GM10266 (cell line): ENCODE measurements around the gene NPY4R2.
"Not testable (repeated sequence)": the region's sequence is repeated elsewhere in the genome, so short reads cannot be mapped to it uniquely, and the experiment has no call there.

Experiments used
- DNase-seq: peaks from one replicate; pipeline ENCODE4 v3.0.0; 2012; ENCODE audit errors: extremely low spot score

Gene NPY4R2, protein sequence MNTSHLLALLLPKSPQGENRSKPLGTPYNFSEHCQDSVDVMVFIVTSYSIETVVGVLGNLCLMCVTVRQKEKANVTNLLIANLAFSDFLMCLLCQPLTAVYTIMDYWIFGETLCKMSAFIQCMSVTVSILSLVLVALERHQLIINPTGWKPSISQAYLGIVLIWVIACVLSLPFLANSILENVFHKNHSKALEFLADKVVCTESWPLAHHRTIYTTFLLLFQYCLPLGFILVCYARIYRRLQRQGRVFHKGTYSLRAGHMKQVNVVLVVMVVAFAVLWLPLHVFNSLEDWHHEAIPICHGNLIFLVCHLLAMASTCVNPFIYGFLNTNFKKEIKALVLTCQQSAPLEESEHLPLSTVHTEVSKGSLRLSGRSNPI

GRCh38 chr10:47918475-47918874 lies at the start of gene NPY4R2:
Gene NPY4R2 (plus strand): TSS chr10:47918662. CDS start chr10:47921988, 3,326 bp downstream.
- DNase-seq = not testable (repeated sequence)

DNA sequence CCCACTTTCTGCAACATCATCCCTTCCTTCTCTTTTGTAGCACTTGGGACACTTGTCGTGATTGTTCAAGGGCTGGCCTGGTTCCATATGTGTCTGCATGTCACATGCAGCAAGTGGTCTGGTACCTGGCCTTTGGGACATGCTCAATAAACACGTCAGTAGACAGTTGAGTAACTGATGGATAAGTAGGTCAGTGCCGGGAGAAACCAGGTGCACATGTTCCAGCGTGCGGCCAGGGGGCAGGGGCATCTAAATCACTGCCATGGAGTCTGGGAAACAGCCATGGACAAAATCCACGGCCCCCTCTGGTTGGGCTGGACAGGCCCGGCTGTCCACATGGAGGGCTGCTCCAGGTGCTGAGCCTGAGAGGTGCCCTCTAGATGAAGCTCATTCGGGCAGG lies 47.6 kb upstream of the NPY4R2 start:
- DNase-seq = not testable (repeated sequence)

GRCh38 chr10:47871485-47872180 lies 46.8 kb upstream of the NPY4R2 start:
- not testable (repeated sequence) for DNase-seq

DNA sequence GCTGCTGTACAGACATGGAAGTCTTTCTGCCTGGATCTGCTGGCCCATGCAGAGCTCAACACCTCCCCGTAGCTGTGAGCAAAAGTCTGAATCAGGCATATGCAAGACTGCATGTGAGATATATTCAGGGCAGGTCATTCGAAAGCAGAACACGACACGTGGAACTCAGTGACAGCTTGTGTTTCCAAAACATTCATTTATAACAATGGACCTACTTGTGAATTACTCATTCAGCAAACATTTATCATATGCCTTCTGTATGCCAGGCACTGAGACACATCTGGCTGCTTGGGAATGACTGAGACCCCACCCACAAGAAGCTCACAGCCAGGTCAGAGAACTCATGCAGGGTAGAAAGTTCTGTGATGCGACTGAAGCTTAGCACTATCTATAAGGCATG lies 46.2 kb upstream of the NPY4R2 start:
- not testable (repeated sequence) for DNase-seq

- DNase-seq = not testable (repeated sequence)
Observed at GRCh38 chr10:47884239-47884638, 34.2 kb upstream of the NPY4R2 start.

DNA sequence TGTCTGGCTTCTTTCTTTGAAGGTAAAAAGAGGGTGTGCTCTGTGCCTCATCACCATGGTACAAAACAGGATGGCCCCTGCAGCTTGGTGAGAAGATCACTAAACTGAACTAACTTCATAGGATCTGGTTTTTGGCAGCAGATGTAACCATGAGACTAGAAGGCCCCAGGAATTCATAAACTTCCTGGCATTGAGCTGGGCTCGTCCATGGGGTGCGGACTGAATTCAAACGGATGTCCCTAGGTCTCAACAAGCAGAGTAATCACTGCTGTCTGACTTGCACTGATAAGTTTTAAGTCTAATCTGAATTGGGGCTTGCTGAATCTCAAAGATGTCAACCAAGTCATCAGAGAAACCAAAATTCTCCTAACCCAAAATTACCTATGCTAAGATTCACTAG lies 33.5 kb upstream of the NPY4R2 start:
- DNase-seq = not testable (repeated sequence)

DNA sequence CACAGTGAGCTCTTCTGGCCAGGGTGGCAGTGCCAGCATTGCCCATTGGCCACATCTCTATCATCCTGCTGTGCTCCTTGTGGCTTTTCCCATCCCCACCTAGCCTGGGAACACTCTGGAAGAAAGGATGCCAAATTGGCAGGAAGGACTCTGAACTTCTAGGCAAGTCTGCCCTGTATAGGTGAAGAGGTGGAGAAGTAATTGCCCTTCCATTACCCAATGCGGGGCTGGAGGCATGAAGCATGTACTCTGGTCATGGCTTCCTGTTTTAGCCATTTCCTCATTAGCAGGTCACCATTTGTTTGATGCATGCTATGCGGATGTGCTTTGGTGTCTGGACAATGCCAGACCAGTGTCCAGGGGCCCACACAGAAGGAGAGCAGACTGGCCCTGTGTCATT lies 32.1 kb upstream of the NPY4R2 start:
- DNase-seq = not testable (repeated sequence)

DNA sequence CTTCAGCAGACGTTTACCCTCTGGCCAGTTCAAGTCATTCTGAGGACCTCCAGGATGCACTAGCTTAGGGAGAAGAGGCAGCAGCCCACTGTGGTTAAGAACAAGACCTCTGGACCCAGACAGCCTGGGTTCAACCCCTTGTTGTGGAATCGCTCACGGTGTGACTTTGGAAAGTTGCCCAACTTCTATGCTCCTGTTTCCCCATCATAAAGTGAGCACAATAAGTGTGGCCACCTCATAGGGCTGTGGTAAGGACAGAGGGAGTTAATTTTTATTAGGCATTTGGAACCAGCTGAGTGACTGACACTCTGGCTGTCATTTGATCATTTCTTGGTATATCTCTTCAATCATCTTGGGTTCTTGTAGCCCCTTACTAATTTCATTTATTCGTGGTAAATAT lies 31.6 kb upstream of the NPY4R2 start:
- DNase-seq = not testable (repeated sequence)

GRCh38 chr10:47890737-47891136 lies 27.7 kb upstream of the NPY4R2 start:
- DNase-seq = not testable (repeated sequence)

DNA sequence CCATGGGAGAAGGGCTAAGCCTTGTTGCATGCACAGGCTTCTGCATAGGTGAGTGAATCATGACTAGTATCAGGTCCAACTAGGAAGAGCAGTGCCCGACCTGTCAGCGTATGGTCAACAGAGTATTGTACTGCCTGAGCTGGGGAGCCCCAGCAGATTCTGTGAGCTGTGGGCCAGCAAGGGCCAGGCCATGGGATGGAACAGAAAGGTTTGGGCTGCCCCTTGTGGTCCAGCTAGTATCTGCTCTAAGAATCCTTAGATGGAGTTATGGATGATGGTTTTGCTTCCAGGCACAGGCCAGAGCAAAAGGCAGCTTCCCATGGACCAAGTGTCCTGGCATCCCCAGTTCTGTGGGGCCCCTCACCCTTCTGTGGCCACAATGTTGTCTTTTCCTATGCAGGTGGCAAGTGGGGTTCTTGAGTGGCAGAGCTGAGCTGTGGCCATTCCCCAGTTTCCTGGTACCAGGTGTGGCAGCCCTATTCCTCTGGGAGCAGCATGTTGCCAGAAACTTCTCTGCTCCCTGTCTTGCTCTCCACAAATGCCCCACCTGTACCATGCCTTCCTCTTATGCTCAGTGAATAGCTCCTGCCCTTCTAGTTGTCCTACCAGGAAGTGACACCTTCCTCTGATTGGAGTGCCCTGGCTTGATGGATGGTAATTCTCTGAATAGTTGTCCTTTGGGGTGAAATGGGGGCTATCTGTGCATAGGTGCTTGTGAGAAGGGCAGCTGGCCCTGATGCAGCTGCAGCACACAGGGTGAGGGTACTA lies 25.8 kb upstream of the NPY4R2 start:
- DNase-seq = not testable (repeated sequence)

DNA sequence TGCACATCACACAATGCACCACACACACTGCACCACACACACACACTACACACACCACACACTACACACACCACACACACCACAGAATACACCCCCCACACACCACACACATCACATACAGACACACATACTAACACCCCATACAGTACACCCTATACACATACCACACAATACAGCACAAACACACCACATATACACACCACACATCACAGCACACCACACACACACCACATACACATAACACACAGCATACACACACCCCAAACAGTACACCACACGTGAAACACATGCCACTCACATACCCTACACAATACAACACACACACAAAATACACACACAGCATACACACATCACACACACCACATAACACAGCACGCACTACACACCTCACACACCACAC lies 23.9 kb upstream of the NPY4R2 start:
- DNase-seq = not testable (repeated sequence)

DNA sequence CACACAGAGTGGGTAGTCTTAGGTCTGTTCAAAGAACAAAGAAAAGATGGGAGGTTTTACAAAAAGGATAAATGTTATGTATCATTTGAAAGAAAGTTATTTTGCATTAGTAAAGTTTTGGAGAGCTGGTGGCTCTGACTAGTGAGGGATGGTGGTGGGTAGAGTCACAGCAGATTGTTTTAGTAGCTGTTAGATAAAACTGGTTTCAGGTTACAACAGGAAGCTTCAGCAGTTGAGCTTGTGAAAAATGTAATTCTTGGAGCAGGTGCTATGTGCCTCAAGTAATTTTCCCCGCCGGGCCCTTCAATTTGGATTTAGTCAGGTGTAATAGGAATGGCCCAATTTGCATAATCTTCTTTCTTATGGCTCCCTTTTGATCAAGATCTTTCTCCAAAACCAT lies 20.6 kb upstream of the NPY4R2 start:
- DNase-seq = not testable (repeated sequence)

DNA sequence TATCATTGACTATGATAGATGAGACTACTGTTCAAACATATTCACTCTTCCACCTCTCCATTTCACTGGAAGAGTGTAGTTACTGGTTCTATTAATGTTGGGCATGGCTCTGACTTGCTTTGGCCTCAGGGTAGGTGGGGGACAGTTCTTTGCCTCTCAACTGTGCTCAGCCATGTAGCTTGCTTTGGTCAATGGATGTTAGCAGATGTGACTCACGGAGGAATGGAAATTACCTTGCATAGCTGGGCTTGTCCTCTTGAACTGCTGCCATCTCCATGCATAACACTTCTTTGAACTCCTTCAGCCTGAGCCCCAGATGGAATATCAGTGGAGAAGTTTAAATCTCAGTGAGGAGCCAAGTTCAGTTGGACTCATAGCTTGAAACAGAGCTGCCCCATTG lies 9.1 kb upstream of the NPY4R2 start:
- not testable (repeated sequence) for DNase-seq

GRCh38 chr10:47910486-47910885 lies 8.0 kb upstream of the NPY4R2 start:
- not testable (repeated sequence) for DNase-seq

- not testable (repeated sequence) for DNase-seq
Observed at GRCh38 chr10:47914052-47914451, 4.4 kb upstream of the NPY4R2 start.

DNA sequence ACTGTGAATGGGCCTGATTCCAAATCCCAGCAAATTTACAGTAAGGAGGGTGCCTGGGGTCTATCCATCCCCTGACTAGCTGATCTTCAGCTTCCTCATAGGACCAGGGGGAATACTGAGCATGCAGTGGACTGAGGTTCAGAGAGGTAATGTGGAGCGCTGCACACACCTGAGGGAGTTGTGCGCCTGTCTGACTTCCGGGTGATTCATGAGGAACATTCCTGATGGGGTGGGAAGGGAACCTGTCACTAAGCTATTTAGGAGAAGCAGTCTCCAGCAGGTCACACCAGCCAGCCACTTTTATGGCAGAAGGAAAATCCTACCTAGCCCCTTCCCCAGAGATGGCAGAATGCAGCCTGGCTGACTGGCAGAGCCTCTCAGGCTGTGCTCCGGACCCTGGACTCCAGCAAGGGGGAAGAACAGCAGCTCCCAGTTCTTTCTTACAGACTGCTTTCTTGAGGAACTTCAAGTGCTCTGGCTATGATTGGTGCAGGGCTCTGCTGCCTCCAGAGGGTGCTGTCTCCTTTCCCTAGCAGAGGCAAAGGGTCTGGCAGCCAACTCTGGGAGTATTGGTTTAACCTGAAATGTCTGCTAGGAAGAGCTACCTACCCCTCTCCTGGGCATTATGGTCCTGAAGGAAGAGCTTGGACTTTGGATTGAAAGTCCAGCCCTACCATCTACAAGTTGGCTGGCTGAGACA lies 2.5 kb upstream of the NPY4R2 start:
- DNase-seq = not testable (repeated sequence)

- DNase-seq = not testable (repeated sequence)
Observed at GRCh38 chr10:47920610-47921009, 2.1 kb downstream of the NPY4R2 start.

- DNase-seq = not testable (repeated sequence)
Observed at GRCh38 chr10:47922503-47922902, 4.0 kb downstream of the NPY4R2 start.

DNA sequence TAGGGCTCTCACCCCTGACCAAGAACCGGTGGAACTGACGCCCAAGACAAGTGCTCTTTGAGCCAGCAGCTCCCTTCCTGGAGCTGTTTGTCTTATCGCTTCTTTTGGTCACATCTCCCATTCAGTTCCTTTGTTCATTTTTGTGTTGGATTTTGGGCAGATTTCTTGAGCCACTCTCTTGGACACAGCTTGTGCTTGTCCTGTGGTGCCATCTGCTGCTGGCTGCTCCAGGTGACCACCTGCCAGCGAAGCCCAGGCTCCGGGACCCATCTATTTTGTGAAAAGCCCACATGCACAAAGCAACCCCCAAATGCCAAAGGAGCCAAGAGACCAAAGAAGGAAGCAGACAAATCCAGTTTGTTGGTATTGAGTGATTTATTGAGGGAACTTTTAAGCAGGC lies 6.2 kb downstream of the NPY4R2 start:
- DNase-seq = not testable (repeated sequence)

GRCh38 chr10:47927147-47927916 lies 8.9 kb downstream of the NPY4R2 start:
- DNase-seq = not testable (repeated sequence)
